HepG2 (cell line): ENCODE data around the gene COPS6. TPM values are rescaled to one million over a fixed set of nuclear protein-coding genes. Genes with fewer than 3 reads are reported as not detected.

Experiments used
- BCL6 ChIP-seq: IDR thresholded peaks from 2 replicates; pipeline ENCODE4 v1.6.1; 2016; ENCODE audit warnings: missing genetic modification reagents, missing compliant biosample characterization
- BCLAF1 ChIP-seq: fragments of 450-650 bp; IDR thresholded peaks from 2 replicates; pipeline ENCODE4 v1.6.1; 2017; ENCODE audit warnings: mild to moderate bottlenecking
- CBX5 ChIP-seq: sonication (generic); formaldehyde crosslinking; IDR thresholded peaks from 2 replicates; pipeline ENCODE4 v1.4.0; 2020; ENCODE audit warnings: missing genetic modification reagents, borderline replicate concordance
- EED ChIP-seq: sonication (generic); formaldehyde crosslinking; IDR thresholded peaks from 2 replicates; pipeline ENCODE4 v1.5.0; 2020; ENCODE audit warnings: mild to moderate bottlenecking, missing genetic modification reagents
- EP300 ChIP-seq, 3 experiments: sonication (generic) in 1 of 3; formaldehyde crosslinking in 1 of 3; IDR thresholded peaks; 2 replicates each; pipeline versions ENCODE4 v1.5.1 to v1.6.1; 2011 to 2020; ENCODE audit warnings: low read depth in 2 of 3, low read length in 2 of 3, borderline replicate concordance in 1 of 3, improper control_type of control experiment in 1 of 3, mild to moderate bottlenecking in 1 of 3, missing genetic modification reagents in 1 of 3, moderate library complexity in 1 of 3
- FOXK1 ChIP-seq: sonication (generic); formaldehyde crosslinking; IDR thresholded peaks from 2 replicates; pipeline ENCODE4 v1.4.0; 2020; ENCODE audit warnings: low read depth, missing genetic modification reagents, borderline replicate concordance
- MATR3 ChIP-seq: sonication (generic); formaldehyde crosslinking; IDR thresholded peaks from 2 replicates; pipeline ENCODE4 v1.4.0; 2020; ENCODE audit warnings: missing genetic modification reagents
- MNT ChIP-seq: fragments of 450-650 bp; IDR thresholded peaks from 2 replicates; pipeline ENCODE4 v1.6.1; 2016
- NCOA2 ChIP-seq: sonication (generic); formaldehyde crosslinking; IDR thresholded peaks from 2 replicates; pipeline ENCODE4 v1.8.0; 2022; ENCODE audit warnings: inconsistent platforms
- SMAD9 ChIP-seq: sonication (generic); formaldehyde crosslinking; IDR thresholded peaks from 2 replicates; pipeline ENCODE4 v1.5.1; 2020; ENCODE audit warnings: mild to moderate bottlenecking, missing genetic modification reagents
- ZBTB46 ChIP-seq: sonication (generic); formaldehyde crosslinking; IDR thresholded peaks from 2 replicates; pipeline ENCODE4 v1.4.0; 2020; ENCODE audit warnings: mild to moderate bottlenecking, missing genetic modification reagents, borderline replicate concordance
- ZC3H4 ChIP-seq: sonication (generic); formaldehyde crosslinking; IDR thresholded peaks from 2 replicates; pipeline ENCODE4 v1.4.0; 2020; ENCODE audit warnings: missing genetic modification reagents, borderline replicate concordance
- ZNF263 ChIP-seq: sonication (generic); formaldehyde crosslinking; IDR thresholded peaks from 2 replicates; pipeline ENCODE4 v1.4.0; 2020; ENCODE audit warnings: missing genetic modification reagents
- ZNF441 ChIP-seq: sonication (generic); formaldehyde crosslinking; IDR thresholded peaks from 2 replicates; pipeline ENCODE4 v1.7.0; 2021; ENCODE audit warnings: missing genetic modification reagents, borderline replicate concordance
- ZNF800 ChIP-seq: sonication (generic); formaldehyde crosslinking; IDR thresholded peaks from 2 replicates; pipeline ENCODE4 v1.4.0; 2020; ENCODE audit warnings: missing genetic modification reagents
- ZSCAN12 ChIP-seq: sonication (generic); formaldehyde crosslinking; IDR thresholded peaks from 2 replicates; pipeline ENCODE4 v1.9.0; 2021; ENCODE audit warnings: mild to moderate bottlenecking, missing genetic modification reagents
- polyA plus RNA-seq, 8 experiments: library from polyadenylated mRNA; depleted of rRNA in 3 of 8; stranded (reverse) in 7 of 8; unstranded in 1 of 8; fragments of >200 nt; fragmentation: Illumina TruSeq in 4 of 8; extraction: Trizol in 4 of 8; gene quantifications; 2 replicates each; pipeline versions ENCODE4 v1.2.1 to v1.2.3, GENCODE V29; 2011 to 2016; ENCODE audit warnings: low read depth in 4 of 8, missing spikeins in 1 of 8, mixed read lengths in 1 of 8; ENCODE audit not compliant: insufficient read depth in 1 of 8
- total RNA-seq, 5 experiments: library from RNA; depleted of rRNA; stranded (reverse); fragments of >200 nt; fragmentation: Illumina TruSeq; extraction: Trizol; gene quantifications; 2 replicates each; pipeline ENCODE4 v1.2.3, GENCODE V29; 2016; ENCODE audit warnings: low read depth in 1 of 5
- TF ChIP-seq, protein P1 (sequence below): IDR thresholded peaks from 2 replicates; pipeline ENCODE4 v1.6.1; 2016; ENCODE audit warnings: missing biosample characterization, missing genetic modification reagents, low read depth
- TF ChIP-seq, protein P2 (sequence below): IDR thresholded peaks from 2 replicates; pipeline ENCODE4 v1.6.1; 2016

The COPS6 gene
- total and polyA plus RNA-seq, 2 of the 13 experiments (the other 11 are each of a cell fraction or from before 2014, with no cell fraction given), result 33.4 to 117 TPM

GRCh38 chr7:100100420-100101015 is 11.7 kb downstream of the COPS6 start (continued):
- peak; percentile 79; the same call in 1 of the 2 replicates for TF ChIP-seq ZNF441 (CRISPR knock-in tag)
- peak in 1 of 2 experiments; percentile 13; a peak in 1 of 4 replicates for TF ChIP-seq EP300 (IDR thresholded peaks at IDR 0.05; ENCODE audit: low read depth in 2 of 2, low read length in 2 of 2)
- TF ChIP-seq EP300 (CRISPR knock-in tag; IDR thresholded peaks at IDR 0.05; ENCODE audit: borderline replicate concordance), result no peak
- no peak; the same call in 1 of the 2 replicates for TF ChIP-seq ZNF800 (CRISPR knock-in tag)
- no peak for TF ChIP-seq ZC3H4 (CRISPR knock-in tag)
- TF ChIP-seq MATR3 (CRISPR knock-in tag), result no peak
- TF ChIP-seq MNT, result peak; percentile 99
- TF ChIP-seq NCOA2 (CRISPR knock-in tag), result no peak
- TF ChIP-seq, protein P1, sequence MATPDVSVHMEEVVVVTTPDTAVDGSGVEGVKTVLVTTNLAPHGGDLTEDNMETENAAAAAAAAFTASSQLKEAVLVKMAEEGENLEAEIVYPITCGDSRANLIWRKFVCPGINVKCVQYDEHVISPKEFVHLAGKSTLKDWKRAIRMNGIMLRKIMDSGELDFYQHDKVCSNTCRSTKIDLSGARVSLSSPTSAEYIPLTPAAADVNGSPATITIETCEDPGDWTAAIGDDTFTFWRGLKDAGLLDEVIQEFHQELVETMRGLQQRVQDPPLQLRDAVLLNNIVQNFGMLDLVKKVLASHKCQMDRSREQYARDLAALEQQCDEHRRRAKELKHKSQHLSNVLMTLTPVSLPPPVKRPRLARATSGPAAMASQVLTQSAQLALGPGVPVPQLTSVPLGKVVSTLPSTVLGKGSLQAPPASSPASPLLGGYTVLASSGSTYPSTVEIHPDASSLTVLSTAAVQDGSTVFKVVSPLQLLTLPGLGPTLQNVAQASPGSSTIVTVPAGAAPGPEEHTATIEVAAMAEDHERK (CRISPR knock-in tag), result peak; percentile 59; the same call in 1 of the 2 replicates
- no peak for TF ChIP-seq BCLAF1
- no peak for TF ChIP-seq ZSCAN12 (CRISPR knock-in tag)
- TF ChIP-seq CBX5 (CRISPR knock-in tag), result no peak
- TF ChIP-seq SMAD9 (CRISPR knock-in tag), result no peak
- TF ChIP-seq, protein P2, sequence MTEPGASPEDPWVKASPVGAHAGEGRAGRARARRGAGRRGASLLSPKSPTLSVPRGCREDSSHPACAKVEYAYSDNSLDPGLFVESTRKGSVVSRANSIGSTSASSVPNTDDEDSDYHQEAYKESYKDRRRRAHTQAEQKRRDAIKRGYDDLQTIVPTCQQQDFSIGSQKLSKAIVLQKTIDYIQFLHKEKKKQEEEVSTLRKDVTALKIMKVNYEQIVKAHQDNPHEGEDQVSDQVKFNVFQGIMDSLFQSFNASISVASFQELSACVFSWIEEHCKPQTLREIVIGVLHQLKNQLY (CRISPR knock-in tag), result no peak
- TF ChIP-seq FOXK1, result peak; percentile 99
- peak; percentile 34; the same call in 1 of the 2 replicates for TF ChIP-seq BCL6 (CRISPR knock-in tag)
- TF ChIP-seq ZNF263 (CRISPR knock-in tag), result no peak
- TF ChIP-seq ZBTB46 (CRISPR knock-in tag), result no peak
- TF ChIP-seq EED (CRISPR knock-in tag), result peak; percentile 75; the same call in 1 of the 2 replicates
